ACC112 (cell line): ENCODE measurements around the gene SARDH.

Source experiments
- H2AFZ ChIP-seq: fragments of 200-600 bp; sonication (generic); one replicate; pipeline ENCODE4 v1.6.0; 2017; ENCODE audit warnings: antibody characterized with exemption, low read length; ENCODE audit not compliant: unreplicated experiment
- H3K27ac ChIP-seq: fragments of 200-600 bp; sonication (generic); 2 replicates; pipeline ENCODE4 v1.5.1; 2014; ENCODE audit warnings: low read depth, mild to moderate bottlenecking, antibody characterized with exemption, low read length, moderate library complexity
- H3K27me3 ChIP-seq: fragments of 200-600 bp; sonication (generic); 2 replicates; pipeline ENCODE4 v1.6.1; 2014; ENCODE audit warnings: mild to moderate bottlenecking, antibody characterized with exemption, low read length, moderate library complexity, mixed read lengths; ENCODE audit not compliant: insufficient read depth
- H3K36me3 ChIP-seq: fragments of 200-600 bp; sonication (generic); 2 replicates; pipeline ENCODE4 v1.6.1; 2016; ENCODE audit warnings: mild to moderate bottlenecking, antibody characterized with exemption, low read length, moderate library complexity, mixed read lengths; ENCODE audit not compliant: insufficient read depth
- H3K4me1 ChIP-seq: fragments of 200-600 bp; sonication (generic); one replicate; pipeline ENCODE4 v1.6.1; 2016; ENCODE audit warnings: low read length, mixed read lengths; ENCODE audit not compliant: insufficient read depth, unreplicated experiment, control insufficient read depth
- H3K4me3 ChIP-seq: fragments of 200-600 bp; sonication (generic); 2 replicates; pipeline ENCODE4 v1.5.1; 2014; ENCODE audit warnings: mild to moderate bottlenecking, low read depth, low read length
- H3K79me2 ChIP-seq: fragments of 200-600 bp; sonication (generic); one replicate; pipeline ENCODE4 v1.6.0; 2016; ENCODE audit warnings: low read length; ENCODE audit not compliant: control insufficient read depth, unreplicated experiment, insufficient read depth

The SARDH gene

DNA sequence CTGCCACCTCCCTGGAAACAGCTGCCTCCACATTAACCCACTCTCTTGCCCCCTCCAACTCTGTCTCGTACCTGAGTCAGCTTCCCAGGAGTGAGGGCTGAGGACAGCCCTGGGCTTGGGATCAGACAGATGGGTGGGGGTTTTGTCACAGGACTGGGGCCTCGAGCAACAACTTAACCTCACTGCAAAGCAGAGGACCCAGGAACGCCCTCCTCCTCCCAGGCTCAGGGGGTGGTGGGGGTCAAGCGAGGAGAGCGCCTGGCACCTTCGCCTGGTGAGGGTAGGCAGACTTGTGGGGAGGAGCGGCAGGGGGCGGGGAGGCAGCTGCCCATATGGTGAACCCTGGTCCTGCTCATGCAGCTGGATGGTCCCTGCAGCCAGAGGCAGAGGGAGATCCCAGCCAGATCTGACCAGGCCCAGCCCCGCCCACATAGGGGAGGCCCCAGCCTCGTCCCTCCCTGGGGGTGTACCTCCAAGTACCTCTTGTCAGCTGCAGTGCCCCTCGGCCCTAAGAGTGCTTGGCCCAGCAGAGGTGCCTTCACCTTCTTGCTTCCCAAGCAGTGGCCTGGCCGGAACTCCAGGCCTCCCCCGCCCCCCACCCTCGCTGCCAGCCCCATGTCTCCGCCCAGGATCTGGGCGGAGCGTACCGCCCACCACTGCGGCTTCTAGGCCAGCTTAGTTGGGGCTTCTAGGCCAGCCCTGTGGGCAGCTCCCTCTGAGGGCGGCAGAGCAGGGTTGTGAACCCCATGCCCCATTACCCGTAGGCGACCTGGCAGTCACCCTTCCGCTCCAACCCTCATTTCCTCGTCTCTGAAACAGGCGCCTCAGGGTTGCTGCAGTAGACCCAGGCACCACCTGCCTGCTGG lies at the start of gene SARDH:
Gene SARDH, minus strand, starts transcription at position 579 of the 866 bp plus-strand sequence. CDS start 4,179 bp downstream, outside the sequence.
- peak within 1 kb of the TSS; percentile 0 for H2AFZ ChIP-seq
- H3K79me2 ChIP-seq = no peaks in the 10 kb centered on the region
- peaks cover 9% of the 10 kb centered on the region for H3K4me1 ChIP-seq
- peak within 1 kb of the TSS; percentile 76 for H3K4me3 ChIP-seq
- no peaks in the 10 kb centered on the region for H3K27me3 ChIP-seq
- H3K27ac ChIP-seq = no peak within 1 kb of the TSS
- no peaks in the 10 kb centered on the region for H3K36me3 ChIP-seq

- Histone ChIP-seq H3K4me3 (no peak overlapping the region), H3K4me1 (no peaks in the 10 kb centered on the region), H3K27ac (no peak overlapping the region), H2AFZ (no peak overlapping the region), H3K79me2 (no peaks in the 10 kb centered on the region), H3K36me3 (no peaks in the 10 kb centered on the region), H3K27me3 (no peaks in the 10 kb centered on the region)
Observed at GRCh38 chr9:133787754-133788025, 49.5 kb upstream of the SARDH start.

GRCh38 chr9:133786907-133787753 lies 49.0 kb upstream of the SARDH start:
- H3K4me3 ChIP-seq = no peak overlapping the region
- H3K27ac ChIP-seq = no peak overlapping the region
- H3K4me1 ChIP-seq = no peaks in the 10 kb centered on the region

GRCh38 chr9:133786371-133786753 lies 48.2 kb upstream of the SARDH start:
- Histone ChIP-seq H3K79me2 (no peaks in the 10 kb centered on the region), H2AFZ (no peak overlapping the region), H3K27ac (no peak overlapping the region), H3K27me3 (no peaks in the 10 kb centered on the region), H3K36me3 (no peaks in the 10 kb centered on the region), H3K4me3 (no peak overlapping the region), H3K4me1 (no peaks in the 10 kb centered on the region)

More at GRCh38 chr9:133786907-133787753, 49.0 kb upstream of the SARDH start:
- Histone ChIP-seq H3K27me3 (no peaks in the 10 kb centered on the region), H3K79me2 (no peaks in the 10 kb centered on the region), H2AFZ (no peak overlapping the region), H3K36me3 (no peaks in the 10 kb centered on the region)

GRCh38 chr9:133785753-133786370 lies 47.7 kb upstream of the SARDH start:
- Histone ChIP-seq H3K4me3 (no peak overlapping the region), H3K4me1 (no peaks in the 10 kb centered on the region), H2AFZ (no peak overlapping the region), H3K27me3 (no peaks in the 10 kb centered on the region), H3K36me3 (no peaks in the 10 kb centered on the region), H3K27ac (no peak overlapping the region), H3K79me2 (no peaks in the 10 kb centered on the region)

DNA sequence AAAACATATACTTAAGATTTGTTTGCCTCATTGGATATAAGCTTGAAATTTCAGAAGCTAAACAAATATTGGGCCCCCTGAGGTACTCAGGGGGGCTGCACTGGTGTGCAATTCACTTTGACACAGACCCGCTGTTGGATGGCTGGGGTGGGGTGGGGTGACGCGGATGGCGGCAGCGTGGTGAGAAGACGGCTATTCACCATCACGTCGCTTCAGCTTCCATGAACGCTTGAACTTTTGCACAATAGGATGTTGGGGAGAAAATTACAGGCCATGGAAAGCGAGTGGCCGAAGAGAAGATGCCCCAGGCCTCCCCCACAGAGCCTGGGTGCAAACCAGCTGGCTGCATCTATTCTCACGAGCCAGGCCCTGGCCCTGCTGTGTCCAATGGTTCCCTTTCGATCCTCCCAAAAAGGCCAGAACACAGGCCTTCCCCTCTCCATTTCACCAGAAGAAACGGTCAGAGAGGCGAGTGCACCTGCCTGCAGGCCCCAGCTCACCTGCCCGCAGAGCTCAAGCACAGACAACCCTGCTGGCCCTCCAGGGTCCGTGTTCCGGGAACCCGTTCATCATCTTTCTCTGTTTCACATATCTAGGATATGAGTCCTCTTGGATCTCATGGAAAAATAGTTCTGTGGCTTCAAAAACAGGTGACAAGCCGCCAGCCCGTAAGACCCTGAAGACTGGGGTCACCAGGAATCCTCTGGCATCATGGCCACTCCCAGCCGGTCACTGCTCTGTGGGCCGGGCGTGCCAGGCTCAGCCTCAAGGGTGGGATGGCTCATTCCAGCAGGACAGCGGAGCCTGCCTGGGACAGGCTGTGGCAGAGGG lies 46.8 kb upstream of the SARDH start:
- Histone ChIP-seq H3K4me1 (no peaks in the 10 kb centered on the region), H3K79me2 (no peaks in the 10 kb centered on the region), H3K4me3 (no peak overlapping the region), H3K27me3 (no peaks in the 10 kb centered on the region), H2AFZ (no peak overlapping the region), H3K27ac (no peak overlapping the region), H3K36me3 (no peaks in the 10 kb centered on the region)

DNA sequence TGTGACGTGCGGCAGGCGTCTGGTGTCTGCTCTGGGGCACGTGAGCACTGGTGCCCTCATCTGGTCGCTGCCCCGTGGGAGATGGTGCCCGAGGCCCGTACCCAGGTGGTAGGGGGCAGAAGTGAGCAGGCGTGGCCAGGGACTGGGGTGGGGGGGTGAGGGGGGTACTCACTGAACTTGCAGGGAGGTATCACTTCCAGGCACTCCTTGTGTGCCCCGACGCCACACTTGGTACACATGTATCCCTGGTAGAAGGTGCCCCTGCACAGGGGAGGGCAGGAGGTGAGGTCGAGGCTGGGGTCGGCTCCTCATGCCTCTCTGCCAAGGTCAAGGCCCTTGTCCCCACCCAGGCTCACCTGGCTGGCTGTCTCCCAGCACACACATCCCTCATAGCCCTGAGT lies 45.2 kb upstream of the SARDH start:
- H3K4me1 ChIP-seq = no peaks in the 10 kb centered on the region
- H3K79me2 ChIP-seq = no peaks in the 10 kb centered on the region
- no peak overlapping the region for H3K27ac ChIP-seq
- H3K36me3 ChIP-seq = no peaks in the 10 kb centered on the region
- no peak overlapping the region for H2AFZ ChIP-seq
- no peak overlapping the region for H3K4me3 ChIP-seq
- no peaks in the 10 kb centered on the region for H3K27me3 ChIP-seq

DNA sequence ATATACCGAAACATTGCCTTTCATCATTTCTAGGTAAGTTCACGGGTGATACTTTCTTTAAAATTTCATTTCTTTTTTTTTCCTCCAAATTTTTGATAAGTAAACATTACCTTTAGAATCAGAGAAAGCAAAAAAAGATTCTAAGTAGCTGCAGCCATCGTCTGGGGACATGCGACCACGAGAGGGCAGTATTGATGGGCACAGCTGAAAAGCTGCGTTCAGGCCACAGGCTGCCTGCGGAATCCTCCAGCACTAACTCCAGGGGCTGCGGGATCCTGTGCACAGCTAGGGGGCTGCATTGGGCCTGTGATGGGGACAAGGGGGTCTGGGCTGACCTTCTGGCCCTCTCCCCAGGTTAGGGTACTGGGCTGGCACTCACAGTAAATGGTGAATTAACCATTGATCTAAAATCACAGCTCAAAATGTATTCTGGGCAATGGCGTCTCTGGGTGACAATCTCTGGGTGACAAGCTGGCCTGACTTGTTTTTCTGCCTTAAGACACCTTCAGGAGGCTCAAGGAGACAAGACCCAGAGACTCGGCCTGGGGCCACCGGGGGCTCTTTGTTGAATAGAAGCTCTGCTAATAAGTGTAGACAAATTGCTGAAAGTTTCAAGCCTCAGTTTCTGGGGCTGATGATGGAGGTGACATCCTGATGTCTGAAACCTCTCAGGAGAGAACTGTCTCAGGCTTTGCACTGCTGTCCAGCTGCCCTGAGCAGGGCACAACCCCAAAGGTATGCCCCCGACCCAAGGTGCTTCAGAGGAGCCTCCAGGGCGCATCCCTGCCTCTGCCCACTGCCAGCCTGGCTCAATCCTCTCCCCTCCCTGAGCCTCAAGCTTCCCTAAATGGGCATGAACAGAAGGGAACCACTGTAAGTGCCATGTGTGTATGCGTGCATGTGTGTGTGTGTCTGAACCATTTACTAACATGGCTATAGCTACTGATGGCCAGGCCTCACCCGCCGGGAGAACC lies 44.3 kb upstream of the SARDH start:
- Histone ChIP-seq H3K27me3 (no peaks in the 10 kb centered on the region), H3K4me1 (no peaks in the 10 kb centered on the region), H3K79me2 (no peaks in the 10 kb centered on the region), H3K4me3 (no peak overlapping the region), H2AFZ (no peak overlapping the region), H3K27ac (no peak overlapping the region), H3K36me3 (no peaks in the 10 kb centered on the region)

GRCh38 chr9:133781828-133782135 lies 43.6 kb upstream of the SARDH start:
- no peaks in the 10 kb centered on the region for H3K79me2 ChIP-seq
- H3K4me3 ChIP-seq = no peak overlapping the region
- no peaks in the 10 kb centered on the region for H3K4me1 ChIP-seq
- H3K36me3 ChIP-seq = peaks cover 4% of the 10 kb centered on the region; the same call in 1 of the 2 replicates
- H3K27ac ChIP-seq = no peak overlapping the region
- no peak overlapping the region for H2AFZ ChIP-seq
- no peaks in the 10 kb centered on the region for H3K27me3 ChIP-seq
